GM12878 (cell line): ENCODE measurements around the gene SPG7. TPM values are rescaled to one million over a fixed set of nuclear protein-coding genes. Genes with fewer than 3 reads are reported as not detected.

Experiments used
- ATAC-seq: fragments of 200-7000 bp; cut with Tn5 transposase; 3 replicates; pipeline ENCODE4 v1.9.1; 2020; ENCODE audit warnings: mild to moderate bottlenecking, moderate library complexity
- BruUV-seq: library from RNA; stranded (reverse); fragments of 400-500 nt; replicated peaks from 2 replicates; lab custom pipeline; 2021; lab: Mats Ljungman, UMichigan
- CTCF ChIA-PET: fragments of 300-600 bp; sonication (Branson Sonifier 250); formaldehyde crosslinking; extraction: SDS; loops from one replicate; lab custom pipeline; 2021; ENCODE audit warnings: inconsistent platforms; lab: Yijun Ruan, JAX
- POLR2A ChIA-PET: fragments of 350-600 bp; formaldehyde crosslinking; extraction: SDS; loops from one replicate; lab custom pipeline; 2021; ENCODE audit warnings: inconsistent platforms; lab: Charles Lee
- RAD21 ChIA-PET: fragments of 300-600 bp; sonication (Branson Sonifier 250); formaldehyde crosslinking; loops from one replicate; lab custom pipeline; 2023; ENCODE audit warnings: antibody characterized with exemption; ENCODE audit not compliant: unreplicated experiment; lab: Charles Lee
- SMC1A ChIA-PET: fragments of 300-600 bp; sonication (Branson Sonifier 250); formaldehyde crosslinking; loops from one replicate; lab custom pipeline; 2023; ENCODE audit not compliant: unreplicated experiment, uncharacterized antibody; lab: Charles Lee
- DNase-seq: peaks from one replicate; pipeline ENCODE4 v3.0.0-alpha.2; 2011; ENCODE audit warnings: low read depth, low spot score
- FAIRE-seq: peaks from 3 replicates; lab custom pipeline; 2011; peaks lifted over from hg19 to GRCh38; lab: Jason Lieb, UNC
- H2AFZ ChIP-seq: 2 replicates; pipeline ENCODE4 v1.6.0; 2011; ENCODE audit warnings: low read depth, low read length, control low read depth; ENCODE audit not compliant: control insufficient read depth
- H3K27ac ChIP-seq: 2 replicates; pipeline ENCODE4 v1.5.1; 2011; ENCODE audit warnings: control low read depth; ENCODE audit not compliant: control insufficient read depth, insufficient read depth
- H3K27me3 ChIP-seq, 2 experiments: replicated peaks in 1 of 2; 2 replicates each; pipeline versions ENCODE4 v1.6.0 to v1.6.1; 2011; ENCODE audit warnings: low read length in 1 of 2; ENCODE audit not compliant: control insufficient read depth in 2 of 2, insufficient read depth in 2 of 2
- H3K36me3 ChIP-seq, 2 experiments: 2 replicates each; pipeline ENCODE4 v1.5.1; 2011; ENCODE audit warnings: low read length in 1 of 2; ENCODE audit not compliant: control insufficient read depth in 2 of 2, insufficient read depth in 2 of 2
- H3K4me1 ChIP-seq: 2 replicates; pipeline ENCODE4 v1.6.1; 2011; ENCODE audit warnings: mild to moderate bottlenecking, low read length, moderate library complexity, mixed read lengths; ENCODE audit not compliant: control insufficient read depth, insufficient read depth
- H3K4me2 ChIP-seq: 2 replicates; pipeline ENCODE4 v1.6.0; 2011; ENCODE audit warnings: control low read depth; ENCODE audit not compliant: control insufficient read depth, insufficient read depth
- H3K4me3 ChIP-seq: fragments of 200-600 bp; sonication (generic); 2 replicates; pipeline ENCODE4 v1.5.1; 2016
- H3K79me2 ChIP-seq: 2 replicates; pipeline ENCODE4 v1.6.0; 2011; ENCODE audit warnings: low read length; ENCODE audit not compliant: control insufficient read depth, insufficient read depth
- H3K9ac ChIP-seq: 2 replicates; pipeline ENCODE4 v1.8.0; 2011; ENCODE audit warnings: low read length, control low read depth, mixed read lengths; ENCODE audit not compliant: control insufficient read depth, insufficient read depth
- H3K9me3 ChIP-seq: replicated peaks from 3 replicates; pipeline ENCODE4 v1.5.1; 2011; ENCODE audit warnings: mild to moderate bottlenecking, low read length; ENCODE audit not compliant: control insufficient read depth, insufficient read depth
- H4K20me1 ChIP-seq: 2 replicates; pipeline ENCODE4 v1.6.0; 2011; ENCODE audit not compliant: control insufficient read depth, insufficient read depth
- BACH1 ChIP-seq: fragments of 450-650 bp; IDR thresholded peaks from 2 replicates; pipeline ENCODE4 v1.6.1; 2017; ENCODE audit warnings: mild to moderate bottlenecking, borderline replicate concordance
- BMI1 ChIP-seq: fragments of 450-650 bp; IDR thresholded peaks from 2 replicates; pipeline ENCODE4 v1.6.1; 2016; ENCODE audit warnings: mild to moderate bottlenecking, moderate library complexity, borderline replicate concordance
- CHD1 ChIP-seq: IDR thresholded peaks from 2 replicates; pipeline ENCODE4 v1.6.1; 2012; ENCODE audit warnings: low read depth, low read length, improper control_type of control experiment
- ESRRA ChIP-seq: IDR thresholded peaks from 2 replicates; pipeline ENCODE4 v1.6.1; 2012; ENCODE audit warnings: mild to moderate bottlenecking, low read length, improper control_type of control experiment
- EZH2 ChIP-seq: IDR thresholded peaks from 2 replicates; pipeline ENCODE4 v1.6.1; 2012; ENCODE audit warnings: low read depth, mild to moderate bottlenecking, control low read depth, inconsistent platforms, low read length, borderline replicate concordance; ENCODE audit not compliant: control insufficient read depth
- IKZF1 ChIP-seq: fragments of 450-650 bp; conservative IDR thresholded peaks from 2 replicates; pipeline ENCODE4 v1.6.1; 2017; ENCODE audit warnings: antibody characterized with exemption, mild to moderate bottlenecking
- MAX ChIP-seq: IDR thresholded peaks from 2 replicates; pipeline ENCODE4 v1.6.1; 2012; ENCODE audit warnings: low read depth, low read length, improper control_type of control experiment
- MEF2B ChIP-seq: fragments of 450-650 bp; IDR thresholded peaks from 2 replicates; pipeline ENCODE4 v1.6.1; 2018; ENCODE audit warnings: mild to moderate bottlenecking, moderate library complexity; ENCODE audit not compliant: partially characterized antibody, poor library complexity, severe bottlenecking
- NFYA ChIP-seq: IDR thresholded peaks from 2 replicates; pipeline ENCODE4 v1.6.1; 2011; ENCODE audit warnings: low read depth, mild to moderate bottlenecking, low read length, improper control_type of control experiment, borderline replicate concordance
- NR2C2 ChIP-seq: IDR thresholded peaks from 2 replicates; pipeline ENCODE4 v1.6.1; 2011; ENCODE audit warnings: borderline replicate concordance, low read depth; ENCODE audit not compliant: control insufficient read depth, insufficient read length
- PAX5 ChIP-seq: IDR thresholded peaks from 2 replicates; pipeline ENCODE4 v1.6.1; 2011; ENCODE audit warnings: low read depth, low read length, borderline replicate concordance
- POLR2A ChIP-seq: IDR thresholded peaks from 2 replicates; pipeline ENCODE4 v1.6.1; 2011; ENCODE audit warnings: low read depth, mild to moderate bottlenecking, low read length
- STAT3 ChIP-seq: IDR thresholded peaks from 2 replicates; pipeline ENCODE4 v1.6.1; 2011; ENCODE audit warnings: low read depth, low read length, improper control_type of control experiment
- TARDBP ChIP-seq: IDR thresholded peaks from 2 replicates; pipeline ENCODE4 v1.6.1; 2016; ENCODE audit warnings: borderline replicate concordance
- ZBTB40 ChIP-seq: fragments of 450-650 bp; IDR thresholded peaks from 2 replicates; pipeline ENCODE4 v1.6.1; 2016; ENCODE audit warnings: mild to moderate bottlenecking, moderate library complexity, borderline replicate concordance
- ZNF207 ChIP-seq: fragments of 450-650 bp; IDR thresholded peaks from 2 replicates; pipeline ENCODE4 v1.6.1; 2014; ENCODE audit warnings: antibody characterized with exemption, mild to moderate bottlenecking, borderline replicate concordance
- ZNF622 ChIP-seq: fragments of 450-650 bp; IDR thresholded peaks from 2 replicates; pipeline ENCODE4 v1.6.1; 2017; ENCODE audit warnings: mild to moderate bottlenecking, inconsistent platforms
- ZZZ3 ChIP-seq: IDR thresholded peaks from 2 replicates; pipeline ENCODE4 v1.6.1; 2011; ENCODE audit warnings: low read depth; ENCODE audit not compliant: control insufficient read depth, insufficient read length
- WGBS: methylation state at CpG from one replicate; pipeline ENCODE4 v1.1.6; 2016; ENCODE audit warnings: low lambda C conversion rate; ENCODE audit not compliant: insufficient replicate concordance, insufficient coverage; ENCODE audit errors: missing lambda C conversion rate; 5-methylcytosine and 5-hydroxymethylcytosine counted together
- in situ Hi-C: fragments of 300-500 bp; cut with MboI; formaldehyde crosslinking; loops from 9 replicates; pipeline ENCODE4 v1.14.3; 2018; ENCODE audit warnings: mixed read lengths
- intact Hi-C: fragments of 100-400 bp; cut with micrococcal nuclease; formaldehyde crosslinking; loops from one replicate; pipeline ENCODE4 v1.14.2; 2022; ENCODE audit not compliant: unreplicated experiment
- polyA plus RNA-seq, 11 experiments: library from polyadenylated mRNA; depleted of rRNA in 4 of 11; unstranded in 6 of 11; stranded (reverse) in 5 of 11; fragments of >200 nt; fragmentation: Nextera tagmentation in 4 of 11; fragmentation: Illumina TruSeq in 1 of 11; extraction: Ambion mirVana in 4 of 11; extraction: Trizol in 1 of 11; gene quantifications; 1 replicate in 1 of 11; 2 replicates in 10 of 11; pipeline versions ENCODE4 v1.2.1 to v1.2.3, GENCODE V29; 2011 to 2016; ENCODE audit warnings: inconsistent platforms in 2 of 11, missing spikeins in 2 of 11, low read depth in 1 of 11
- total RNA-seq, 4 experiments: library from RNA; depleted of rRNA in 3 of 4; stranded (reverse); fragments of >200 nt in 3 of 4; fragmentation: Illumina TruSeq in 1 of 4; extraction: Trizol in 1 of 4; gene quantifications; 2 replicates each; pipeline versions ENCODE4 v1.2.1 to v1.2.3, GENCODE V29; 2013 to 2021
- TF ChIP-seq, protein P1 (sequence below): IDR thresholded peaks from 2 replicates; pipeline ENCODE4 v1.6.1; 2012; ENCODE audit warnings: low read depth, low read length, improper control_type of control experiment

SPG7 gene
- total and polyA plus RNA-seq, 10 of the 15 experiments (the other 5 are each of a cell fraction or from before 2014, with no cell fraction given), result 5.9 to 75.9 (median 52.5) TPM

- no TSS peak for BruUV-seq
- Histone ChIP-seq H4K20me1 (no peaks in the 10 kb centered on the region), H3K4me1 (peaks cover 15% of the 10 kb centered on the region), H2AFZ (peak overlapping the region; percentile 23; the same call in 1 of the 2 replicates), H3K36me3 (no peaks in the 10 kb centered on the region), H3K79me2 (no peaks in the 10 kb centered on the region), H3K4me3 (no peak overlapping the region), H3K9me3 (no peaks in the 10 kb centered on the region), H3K4me2 (0 out of 2 replicates have a peak overlapping the region, but pooled peaks have one; percentile 38), H3K27ac (no peak overlapping the region)
- POLR2A ChIA-PET, result no interaction called here
- CTCF ChIA-PET, result interaction anchor here (1.1 to 1.4 kb wide), 2 partner anchors 114 to 127 kb away, joined by 3 read pairs; partner anchors contain the start of gene CDK10
- WGBS, result 56% methylated on average over 19 of the region's 19 CpGs
- SMC1A ChIA-PET, result interaction anchor here (0.6 kb wide), 1 partner anchor 273 kb away, joined by 3 read pairs; no protein-coding TSS in a partner anchor
- ATAC-seq (no peak), DNase-seq (no peak), FAIRE-seq (no peak)
- in situ Hi-C loops, result no loop called here
- TF ChIP-seq IKZF1 (no peak; the same call in 1 of the 2 replicates), MEF2B (no peak), ZBTB40 (no peak), NR2C2 (no peak), ZNF207 (no peak), CHD1 (no peak), ZNF622 (no peak), BMI1 (no peak), NFYA (no peak), TARDBP (no peak), POLR2A (no peak), ESRRA (no peak), PAX5 (no peak), EZH2 (no peak), MAX (no peak), ZZZ3 (no peak), STAT3 (no peak), BACH1 (no peak)
- TF ChIP-seq, protein P1, sequence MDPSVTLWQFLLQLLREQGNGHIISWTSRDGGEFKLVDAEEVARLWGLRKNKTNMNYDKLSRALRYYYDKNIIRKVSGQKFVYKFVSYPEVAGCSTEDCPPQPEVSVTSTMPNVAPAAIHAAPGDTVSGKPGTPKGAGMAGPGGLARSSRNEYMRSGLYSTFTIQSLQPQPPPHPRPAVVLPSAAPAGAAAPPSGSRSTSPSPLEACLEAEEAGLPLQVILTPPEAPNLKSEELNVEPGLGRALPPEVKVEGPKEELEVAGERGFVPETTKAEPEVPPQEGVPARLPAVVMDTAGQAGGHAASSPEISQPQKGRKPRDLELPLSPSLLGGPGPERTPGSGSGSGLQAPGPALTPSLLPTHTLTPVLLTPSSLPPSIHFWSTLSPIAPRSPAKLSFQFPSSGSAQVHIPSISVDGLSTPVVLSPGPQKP, result no peak
- TF ChIP-seq, all 136 proteins: peak for 0
- RAD21 ChIA-PET, result no interaction called here
- no peak overlapping the region for H3K9ac ChIP-seq
- intact Hi-C loops, result no loop called here
- no peaks in the 10 kb centered on the region; a peak in 1 of 4 replicates for H3K27me3 ChIP-seq
Measured at GRCh38 chr16:89572485-89573205, 64.4 kb downstream of the SPG7 start.
